ENCODE measurements around the gene STAMBP. TPM values are rescaled to one million over a fixed set of nuclear protein-coding genes. Genes with fewer than 3 reads are reported as not detected.

The STAMBP gene
- total RNA-seq, 1 donor from 2014 or later, result 46.0 TPM

DNA sequence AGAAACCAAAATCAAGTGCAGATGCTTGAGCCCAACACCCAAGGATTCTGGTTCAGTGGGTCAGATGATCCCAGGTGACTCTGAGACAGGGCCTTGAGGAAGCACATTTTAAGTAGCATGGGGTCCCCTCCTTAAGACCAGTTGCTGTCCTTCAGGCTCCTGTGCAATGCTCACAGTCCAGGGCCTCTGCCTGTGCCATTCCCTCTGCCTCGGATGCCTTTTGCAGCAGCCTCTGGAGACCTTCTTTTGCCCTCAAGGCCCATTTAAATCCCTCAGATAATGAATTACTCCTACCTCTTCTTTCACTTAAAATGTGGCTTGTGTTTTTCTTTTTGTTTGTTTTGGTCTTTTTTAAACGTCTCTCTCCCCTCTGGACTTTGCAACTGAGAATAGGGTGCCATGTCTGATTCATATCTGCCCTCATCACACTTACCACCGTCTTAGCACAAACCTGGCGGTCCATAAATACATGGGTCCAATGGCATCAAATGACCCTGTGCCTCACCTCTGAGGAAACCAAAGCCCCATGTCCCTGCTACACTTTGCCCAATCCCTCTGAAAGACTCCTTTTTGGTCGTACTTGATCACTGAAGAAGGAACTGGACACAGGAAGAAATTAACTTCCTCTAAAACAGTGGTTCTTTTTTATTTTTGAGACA is 78.2 kb downstream of the STAMBP start:
- no peak for DNase-seq (ENCODE audit: low spot score)

DNA sequence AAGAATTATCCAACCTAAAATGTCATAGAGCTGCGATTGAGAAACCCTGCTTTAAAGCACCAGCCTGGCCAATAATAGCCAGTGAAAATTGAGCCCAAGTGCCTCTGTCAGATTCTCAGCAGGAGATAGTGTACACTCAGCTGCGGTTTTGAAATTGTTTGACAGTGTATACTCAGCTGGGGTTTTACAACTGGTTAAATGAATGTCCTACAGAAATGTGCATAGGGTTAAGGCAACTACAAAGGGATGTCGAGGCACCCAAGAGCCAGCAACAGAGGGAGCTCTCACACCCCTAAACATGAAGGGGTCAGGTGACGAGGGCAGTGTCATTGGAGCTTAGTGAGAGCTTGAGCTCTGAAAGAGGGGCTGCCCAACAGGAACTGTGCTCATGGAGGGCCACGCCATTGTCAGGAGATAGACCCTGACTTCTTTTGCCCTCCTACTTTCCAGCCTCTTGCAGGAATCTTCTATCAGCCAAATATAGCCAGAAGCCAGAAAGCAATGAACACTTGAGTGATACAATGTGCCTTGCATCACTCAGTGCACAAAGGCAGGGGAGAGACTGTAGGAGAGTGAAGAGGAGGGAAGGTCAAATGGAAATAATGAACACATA is 79.2 kb downstream of the STAMBP start:
- no peak for DNase-seq (ENCODE audit: low spot score)

DNA sequence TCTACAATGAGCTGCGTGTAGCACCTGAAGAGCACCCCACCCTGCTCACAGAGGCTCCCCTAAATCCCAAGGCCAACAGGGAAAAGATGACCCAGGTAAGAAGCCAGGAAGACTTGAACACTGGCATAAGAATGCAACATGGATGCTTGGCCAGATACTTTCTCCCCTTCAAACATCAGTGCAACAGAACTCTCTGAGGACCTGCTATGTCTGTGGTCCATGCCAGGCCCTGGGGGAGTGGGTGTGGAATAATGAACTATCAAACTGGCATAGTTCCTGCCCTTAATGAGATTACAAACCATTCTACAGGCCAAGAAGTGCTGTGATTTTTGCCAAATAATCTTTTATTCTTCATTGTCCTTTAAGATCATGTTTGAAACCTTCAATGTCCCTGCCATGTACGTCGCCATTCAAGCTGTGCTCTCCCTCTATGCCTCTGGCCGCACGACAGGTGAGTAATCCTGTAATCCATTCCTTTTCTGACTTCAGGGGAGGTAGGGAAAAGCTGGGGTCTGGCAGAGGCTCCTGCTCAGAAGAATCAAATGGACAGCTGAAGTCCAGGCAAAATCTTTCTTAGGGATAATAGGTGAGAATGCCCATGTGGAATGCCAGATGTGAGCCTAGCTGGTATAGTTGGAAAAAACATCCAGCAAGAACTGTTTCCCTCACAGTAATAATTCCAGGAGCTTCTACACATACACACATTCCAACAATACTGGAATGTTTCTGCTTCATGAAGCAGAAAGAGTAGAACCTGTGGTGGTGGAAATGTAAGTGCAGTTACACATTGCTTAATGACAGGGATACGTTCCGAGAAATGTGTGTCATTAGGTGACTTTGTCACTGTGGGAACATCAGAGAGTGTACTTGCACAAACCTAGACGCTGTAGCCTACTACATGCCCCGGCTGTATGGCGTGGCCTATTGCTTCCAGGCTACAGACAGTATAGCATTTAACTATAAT is 80.2 kb downstream of the STAMBP start:
- no peak for DNase-seq (ENCODE audit: low spot score)

DNA sequence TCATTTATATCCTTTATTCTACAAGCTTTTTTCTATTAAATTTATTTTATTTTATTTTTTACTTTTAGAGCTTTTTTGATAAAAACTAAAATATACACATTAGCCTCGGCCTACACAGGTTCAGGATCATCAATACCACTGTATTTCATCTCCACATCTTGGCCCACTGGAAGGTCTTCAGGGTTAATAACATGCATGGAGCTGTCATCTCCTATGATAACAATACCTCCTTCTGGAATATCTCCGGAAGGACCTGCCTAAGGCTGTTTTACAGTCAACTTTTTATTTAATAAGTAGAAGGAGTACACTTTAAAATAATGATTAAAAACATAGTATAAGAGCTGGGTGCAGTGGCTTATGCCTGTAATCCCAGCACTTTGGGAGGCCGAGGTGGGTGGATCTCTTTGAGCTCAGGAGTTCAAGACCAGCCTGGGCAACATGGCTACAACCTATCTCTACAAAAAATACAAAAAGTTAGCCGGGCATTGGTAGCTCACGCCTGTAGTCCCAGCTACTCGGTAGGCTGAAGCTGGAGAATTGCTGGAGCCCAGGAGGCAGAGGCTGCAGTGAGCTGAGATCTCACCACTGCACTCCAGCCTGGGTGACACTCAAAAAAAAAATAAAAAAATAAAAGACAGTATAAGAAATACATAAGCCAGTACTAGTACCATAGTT is 82.2 kb downstream of the STAMBP start:
- DNase-seq (ENCODE audit: low spot score), result no peak

DNA sequence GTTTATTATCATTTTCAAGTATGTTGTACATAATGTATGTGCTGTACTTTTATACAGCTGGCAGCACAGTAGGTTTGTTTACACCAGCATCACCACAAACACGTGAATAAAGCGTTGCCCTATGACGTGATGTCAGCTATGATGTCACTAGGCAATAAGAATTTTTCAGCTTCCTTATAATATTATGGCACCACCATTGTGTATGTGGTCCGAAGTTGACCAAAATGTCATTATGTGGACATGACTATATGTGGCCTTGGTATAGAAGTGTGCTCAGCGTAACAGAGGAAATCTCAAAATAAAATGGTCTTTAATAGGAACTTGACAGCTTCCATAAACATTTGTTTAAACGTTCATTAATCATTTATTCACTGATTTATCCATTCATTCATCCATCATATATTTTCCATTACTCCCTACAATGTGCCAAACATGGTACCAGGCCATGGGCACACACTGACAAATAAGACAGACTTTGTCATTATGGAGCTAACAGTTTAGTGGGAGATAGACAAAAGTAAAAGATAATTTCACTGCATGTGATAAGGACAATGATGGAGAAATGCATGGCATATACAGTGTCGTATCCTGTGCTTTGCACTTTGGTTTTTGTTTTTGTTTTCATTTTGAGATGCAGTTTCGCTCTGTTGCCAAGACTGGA is 82.9 kb downstream of the STAMBP start:
- DNase-seq (ENCODE audit: low spot score), result no peak

DNA sequence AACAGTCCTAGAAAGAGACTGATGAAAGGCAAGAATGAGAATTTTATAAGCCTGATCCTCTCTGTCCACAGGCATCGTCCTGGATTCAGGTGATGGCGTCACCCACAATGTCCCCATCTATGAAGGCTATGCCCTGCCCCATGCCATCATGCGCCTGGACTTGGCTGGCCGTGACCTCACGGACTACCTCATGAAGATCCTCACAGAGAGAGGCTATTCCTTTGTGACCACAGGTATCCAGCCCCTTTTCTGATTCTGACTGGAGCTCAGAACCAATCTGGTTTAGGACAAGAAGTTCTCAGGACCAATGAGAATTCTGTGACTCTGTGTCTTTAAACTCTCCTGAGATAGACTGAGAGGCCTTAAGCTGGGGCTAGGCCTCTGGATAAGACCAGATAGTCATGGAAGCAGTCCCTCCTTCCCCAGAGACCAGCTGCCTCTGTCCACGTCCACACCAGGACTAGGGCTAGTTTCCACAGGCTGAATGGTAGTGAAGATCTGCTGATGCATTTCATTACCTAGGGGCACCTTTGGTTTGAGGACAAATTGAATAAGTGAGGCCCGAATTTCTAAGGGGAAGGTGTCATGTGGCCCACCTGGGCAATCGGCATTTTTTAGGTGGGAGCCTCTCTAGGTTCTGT is 84.8 kb downstream of the STAMBP start:
- no peak for DNase-seq (ENCODE audit: low spot score)

DNA sequence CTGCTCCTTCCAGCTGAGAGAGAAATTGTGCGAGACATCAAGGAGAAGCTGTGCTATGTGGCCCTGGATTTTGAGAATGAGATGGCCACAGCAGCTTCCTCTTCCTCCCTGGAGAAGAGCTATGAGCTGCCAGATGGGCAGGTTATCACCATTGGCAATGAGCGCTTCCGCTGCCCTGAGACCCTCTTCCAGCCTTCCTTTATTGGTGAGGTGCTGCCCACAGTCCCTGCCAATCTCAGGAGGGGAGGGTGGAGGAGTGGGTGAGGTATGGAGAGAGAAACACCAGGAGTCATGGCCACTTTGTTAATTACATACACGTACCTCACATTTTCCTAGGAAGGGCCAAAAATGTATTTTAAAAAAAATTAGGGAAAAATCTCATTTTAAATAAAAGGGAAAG is 85.9 kb downstream of the STAMBP start:
- DNase-seq (ENCODE audit: low spot score), result no peak

DNA sequence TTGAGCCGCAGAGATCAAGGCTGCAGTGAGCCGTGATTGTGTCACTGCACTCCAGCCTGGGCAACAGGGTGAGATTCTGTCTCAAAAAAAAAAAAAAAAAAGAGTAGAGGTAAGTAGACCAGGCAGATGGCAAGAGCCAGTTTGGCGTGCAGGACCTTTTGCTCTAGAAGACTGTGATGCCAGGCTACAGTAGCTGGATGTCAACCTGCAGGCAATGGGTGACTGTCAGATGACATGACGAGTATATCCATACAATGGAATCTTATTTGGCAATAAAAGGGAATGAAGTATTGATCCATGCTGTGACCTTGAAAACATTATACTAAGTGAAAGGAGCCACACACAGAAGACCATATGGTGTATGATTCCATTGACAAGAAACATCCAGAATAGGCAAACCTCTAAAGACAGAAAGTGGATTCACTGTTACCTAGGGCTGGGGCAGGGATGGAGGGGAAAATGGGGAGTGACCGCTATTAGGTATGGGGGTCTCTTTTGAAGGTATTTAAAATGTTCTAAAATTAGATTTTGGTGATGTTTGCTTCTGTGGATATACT is 86.8 kb downstream of the STAMBP start:
- DNase-seq (ENCODE audit: low spot score), result no peak

DNA sequence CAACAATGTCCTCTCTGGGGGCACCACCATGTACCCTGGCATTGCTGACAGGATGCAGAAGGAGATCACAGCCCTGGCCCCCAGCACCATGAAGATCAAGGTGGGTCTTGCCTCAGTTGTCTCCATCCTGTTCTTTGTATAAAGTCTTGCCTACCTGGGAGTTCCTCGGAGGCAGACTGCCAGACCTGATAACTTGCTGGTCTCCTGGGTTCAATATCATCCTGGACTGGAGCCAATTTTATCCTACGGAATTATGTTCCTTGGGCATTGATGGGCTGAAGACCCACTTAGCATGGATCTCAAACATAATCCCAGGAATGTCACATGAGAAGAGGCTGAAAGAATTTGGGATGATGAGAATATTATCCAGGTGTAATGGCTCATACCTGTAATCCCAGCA is 87.9 kb downstream of the STAMBP start:
- DNase-seq (ENCODE audit: low spot score), result no peak

DNA sequence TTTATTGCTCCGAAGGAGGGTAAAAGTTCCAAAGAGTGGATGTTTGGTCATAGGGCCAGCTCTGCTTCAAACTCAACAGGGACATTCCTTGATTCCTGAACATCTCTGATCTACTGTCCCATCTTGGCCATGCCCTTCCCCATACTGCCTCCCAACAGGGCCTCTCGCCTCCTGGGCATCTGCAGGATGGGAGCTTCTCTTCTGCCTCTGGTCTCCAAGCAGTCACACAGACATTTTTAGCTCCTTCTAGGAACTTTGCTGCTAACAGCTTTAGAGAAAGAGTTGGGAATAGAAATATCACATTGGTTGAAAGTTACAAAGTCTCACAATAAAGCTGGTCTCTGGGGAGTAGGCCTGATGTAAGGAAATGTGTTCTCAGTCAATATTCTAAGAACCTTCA is 88.5 kb downstream of the STAMBP start:
- no peak for DNase-seq (ENCODE audit: low spot score)

DNA sequence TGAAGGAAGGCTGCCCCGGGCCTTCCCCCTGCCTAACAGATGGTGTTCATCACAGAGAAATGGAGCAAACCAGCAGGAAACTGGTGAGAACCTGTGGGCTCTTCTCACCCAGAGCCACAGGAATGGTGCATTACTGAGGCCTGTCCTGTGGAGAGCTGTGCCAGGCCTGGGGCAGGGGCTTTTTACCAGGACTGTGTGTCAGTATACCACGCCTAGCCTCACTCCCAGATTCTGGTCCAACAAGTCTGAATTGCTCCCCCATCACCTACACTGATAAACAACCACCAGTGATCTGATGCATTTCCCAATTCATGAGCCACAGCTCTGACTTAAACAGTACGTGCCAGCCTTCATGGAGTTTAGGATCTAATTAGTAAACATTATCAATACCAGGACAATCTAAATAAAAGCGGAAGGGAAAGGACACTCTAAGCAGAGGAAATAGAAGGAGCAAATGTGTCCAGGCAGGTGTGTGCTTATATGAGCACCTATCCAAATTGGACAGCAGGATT is 89.0 kb downstream of the STAMBP start:
- DNase-seq (ENCODE audit: low spot score), result no peak

DNA sequence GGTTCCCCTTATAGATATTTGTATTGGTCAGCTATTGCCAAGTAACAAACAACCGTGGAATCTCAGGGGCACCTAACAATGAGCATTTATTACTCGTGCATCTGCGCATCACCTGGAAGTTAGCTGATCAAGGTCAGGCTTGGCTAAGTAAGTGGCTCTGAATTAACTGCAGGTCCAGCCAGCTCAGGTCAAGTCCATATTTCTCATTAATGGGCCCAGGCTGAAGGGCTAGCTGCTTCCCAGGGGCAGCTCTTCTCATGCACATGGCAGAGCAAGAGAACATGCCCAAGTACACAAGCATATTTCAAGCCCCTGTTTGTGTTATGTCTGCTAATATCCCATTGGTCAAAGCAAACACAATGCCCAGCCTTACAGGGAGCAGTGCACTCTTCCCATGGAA is 90.1 kb downstream of the STAMBP start:
- no peak for DNase-seq (ENCODE audit: low spot score)

DNA sequence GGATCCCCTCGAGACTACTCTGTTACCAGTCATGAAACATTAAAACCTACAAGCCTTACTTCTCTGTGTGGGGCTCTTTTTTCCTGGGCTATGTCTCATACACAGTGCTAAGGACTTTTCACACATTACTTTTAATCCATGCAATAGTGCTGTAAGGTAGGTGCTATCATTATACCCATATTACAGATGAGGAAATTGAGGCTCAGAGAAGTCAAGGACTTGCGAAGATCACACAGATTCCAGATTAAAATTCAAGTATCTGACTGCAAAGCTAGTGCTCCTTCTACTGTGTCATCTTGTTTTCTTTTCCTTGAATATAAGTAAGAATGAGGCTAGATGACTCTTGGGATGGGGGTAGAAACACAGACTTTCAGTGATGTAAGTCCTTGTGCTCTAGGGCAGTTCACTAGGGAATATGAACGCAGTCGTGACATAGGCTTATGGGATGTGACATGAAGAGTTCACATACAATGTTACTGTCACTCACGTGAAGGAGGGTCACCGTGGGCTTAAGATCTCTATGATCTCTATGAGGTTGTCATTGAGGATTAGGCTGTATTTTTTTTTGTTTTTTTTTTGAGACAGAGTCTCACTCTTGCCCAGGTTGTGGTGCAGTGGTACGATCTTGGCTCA is 91.0 kb downstream of the STAMBP start:
- DNase-seq (ENCODE audit: low spot score), result no peak

DNA sequence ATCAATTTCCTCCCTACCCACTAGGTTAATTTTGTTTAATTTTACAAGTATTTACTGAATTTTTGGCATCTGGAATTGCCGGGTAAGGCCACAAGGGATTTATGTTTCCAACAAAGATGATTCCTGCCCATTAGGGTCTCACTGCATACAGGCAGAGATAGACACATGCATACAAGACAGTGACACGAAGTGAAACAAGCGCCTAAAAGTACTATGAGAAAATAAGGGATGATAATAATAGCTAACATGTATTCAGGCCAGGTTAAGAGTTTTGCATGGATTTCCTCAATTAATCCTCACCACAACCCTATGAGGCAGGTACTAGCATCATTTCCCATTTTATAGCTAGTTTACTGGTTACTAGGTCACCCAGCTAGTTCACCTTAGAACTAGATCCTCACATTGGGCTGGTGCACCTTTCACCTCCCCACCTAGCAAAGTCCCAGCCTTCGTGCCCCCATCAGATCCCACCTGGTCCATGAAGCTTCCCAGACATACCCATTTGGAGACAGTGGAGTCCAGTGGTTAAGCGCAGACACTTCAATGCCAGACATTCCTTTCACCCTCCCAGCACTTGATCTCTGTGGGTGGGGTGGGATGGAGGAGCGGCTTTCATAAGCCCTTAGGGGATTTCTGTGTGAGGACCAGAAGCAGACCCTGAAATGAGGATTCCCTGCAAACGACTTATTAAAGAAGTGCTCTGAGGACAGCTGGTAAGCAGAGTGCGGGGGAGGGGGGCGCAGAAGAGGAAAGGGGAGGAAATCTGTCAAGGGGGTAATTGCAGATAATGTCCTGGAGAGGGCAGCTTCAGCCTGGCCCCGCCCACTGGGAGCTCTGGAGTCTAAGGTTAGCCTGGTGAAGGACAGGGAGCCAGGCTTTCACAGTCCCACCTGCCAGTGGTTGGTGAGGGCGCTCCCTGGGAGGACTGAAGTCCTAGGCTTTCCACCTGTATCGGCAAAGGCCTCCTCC is 92.1 kb downstream of the STAMBP start:
- no peak for DNase-seq (ENCODE audit: low spot score)

DNA sequence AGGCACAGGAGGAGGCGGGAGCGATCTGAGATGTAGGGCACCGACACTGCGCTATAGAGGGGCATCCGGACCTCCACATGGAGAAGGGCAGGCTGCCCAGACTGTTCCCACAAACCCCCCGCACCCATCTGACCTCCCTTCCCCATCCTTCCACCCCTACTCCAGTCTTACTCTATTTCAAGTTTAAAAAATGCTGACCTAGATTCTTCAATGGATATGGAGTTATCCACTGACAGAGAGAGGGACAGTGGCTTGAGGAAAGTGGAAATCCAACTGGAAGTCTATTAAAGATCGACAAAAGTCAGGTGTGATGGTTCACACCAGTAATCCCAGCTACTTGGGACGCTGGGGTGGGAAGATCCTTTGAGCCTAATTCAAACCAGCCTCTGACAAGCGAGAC is 92.8 kb downstream of the STAMBP start:
- DNase-seq (ENCODE audit: low spot score), result no peak

DNA sequence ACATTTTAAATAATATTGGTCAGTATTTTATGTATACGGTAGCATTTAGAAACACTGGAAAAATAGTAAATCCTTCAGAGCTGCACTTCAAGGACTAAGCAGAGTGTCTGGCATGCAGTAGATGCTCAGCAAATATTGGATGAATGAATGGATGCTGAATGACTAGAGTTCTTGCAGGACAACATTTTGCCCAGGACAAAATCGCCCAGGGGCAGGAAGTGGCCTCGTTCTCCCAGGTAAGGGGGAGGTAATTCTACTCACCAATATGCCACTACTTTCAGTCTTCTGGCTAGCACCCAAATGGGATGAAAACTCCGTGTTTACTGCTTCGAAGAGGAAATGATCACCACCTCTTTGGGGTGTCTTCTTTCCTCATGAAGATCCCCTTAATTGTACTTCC is 93.9 kb downstream of the STAMBP start:
- DNase-seq (ENCODE audit: low spot score), result no peak

Data from ureter (tissue), 1 donor.